GM21786 (cell line): ENCODE measurements around the gene WDFY4.

Source experiments
- ATAC-seq: cut with Tn5 transposase; IDR thresholded peaks from one replicate; pipeline ENCODE4 v1.9.1; 2021; ENCODE audit not compliant: unreplicated experiment

The WDFY4 gene

GRCh38 chr10:49010865-49011264, 326.2 kb downstream of the WDFY4 start:
- no peak for ATAC-seq

GRCh38 chr10:49011756-49012155, 327.1 kb downstream of the WDFY4 start:
- no peak for ATAC-seq

- ATAC-seq, result no peak
These were observed 327.9 kb downstream of the WDFY4 start for GRCh38 chr10:49012603-49013002.

- no peak for ATAC-seq
These were observed 331.0 kb downstream of the WDFY4 start for GRCh38 chr10:49015700-49016099.

GRCh38 chr10:49021685-49022084, 337.0 kb downstream of the WDFY4 start:
- no peak for ATAC-seq

GRCh38 chr10:49023071-49023470, 338.4 kb downstream of the WDFY4 start:
- no peak for ATAC-seq

GRCh38 chr10:49023752-49024151, 339.1 kb downstream of the WDFY4 start:
- no peak for ATAC-seq

GRCh38 chr10:49024484-49024883, 339.8 kb downstream of the WDFY4 start:
- ATAC-seq, result no peak

GRCh38 chr10:49025347-49025983, 340.8 kb downstream of the WDFY4 start:
- ATAC-seq, result no peak

- no peak for ATAC-seq
These were observed 344.0 kb downstream of the WDFY4 start for GRCh38 chr10:49028639-49029038.

GRCh38 chr10:49029666-49030065, 345.0 kb downstream of the WDFY4 start:
- ATAC-seq, result no peak
